Measurements from ENCODE around the gene GPSM3.

- TF ChIP-seq, protein P1, sequence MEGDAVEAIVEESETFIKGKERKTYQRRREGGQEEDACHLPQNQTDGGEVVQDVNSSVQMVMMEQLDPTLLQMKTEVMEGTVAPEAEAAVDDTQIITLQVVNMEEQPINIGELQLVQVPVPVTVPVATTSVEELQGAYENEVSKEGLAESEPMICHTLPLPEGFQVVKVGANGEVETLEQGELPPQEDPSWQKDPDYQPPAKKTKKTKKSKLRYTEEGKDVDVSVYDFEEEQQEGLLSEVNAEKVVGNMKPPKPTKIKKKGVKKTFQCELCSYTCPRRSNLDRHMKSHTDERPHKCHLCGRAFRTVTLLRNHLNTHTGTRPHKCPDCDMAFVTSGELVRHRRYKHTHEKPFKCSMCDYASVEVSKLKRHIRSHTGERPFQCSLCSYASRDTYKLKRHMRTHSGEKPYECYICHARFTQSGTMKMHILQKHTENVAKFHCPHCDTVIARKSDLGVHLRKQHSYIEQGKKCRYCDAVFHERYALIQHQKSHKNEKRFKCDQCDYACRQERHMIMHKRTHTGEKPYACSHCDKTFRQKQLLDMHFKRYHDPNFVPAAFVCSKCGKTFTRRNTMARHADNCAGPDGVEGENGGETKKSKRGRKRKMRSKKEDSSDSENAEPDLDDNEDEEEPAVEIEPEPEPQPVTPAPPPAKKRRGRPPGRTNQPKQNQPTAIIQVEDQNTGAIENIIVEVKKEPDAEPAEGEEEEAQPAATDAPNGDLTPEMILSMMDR (IDR thresholded peaks at IDR 0.05), result no peak
- TF ChIP-seq ZFX (IDR thresholded peaks at IDR 0.05; ENCODE audit: borderline replicate concordance), result no peak
These were observed 1.3 kb downstream of the GPSM3 start for GRCh38 chr6:32190911-32191677.
